Thyroid gland (tissue), 4 donors: ENCODE measurements around the gene GRAMD1A. TPM values are rescaled to one million over a fixed set of nuclear protein-coding genes. Genes with fewer than 3 reads are reported as not detected.

Source experiments
- DNase-seq, 2 donors: peaks; one replicate each; pipeline ENCODE4 v3.0.0-alpha.2; 2019
- H3K27ac ChIP-seq, 3 donors: fragments of 200-600 bp; sonication (generic); 1 replicate in 2 of 3; 2 replicates in 1 of 3; pipeline ENCODE4 v1.5.1; 2016 to 2019; ENCODE audit warnings: mild to moderate bottlenecking in 1 of 3, moderate library complexity in 1 of 3
- H3K27me3 ChIP-seq: fragments of 200-600 bp; sonication (generic); one replicate; pipeline ENCODE4 v1.5.1; 2019
- H3K36me3 ChIP-seq, 2 donors: fragments of 200-600 bp; sonication (generic); one replicate each; pipeline ENCODE4 v1.5.1; 2016 to 2019
- H3K4me1 ChIP-seq, 2 donors: fragments of 200-600 bp; sonication (generic); one replicate each; pipeline ENCODE4 v1.5.1; 2017 to 2019
- H3K4me3 ChIP-seq, 3 donors: fragments of 200-600 bp; sonication (generic); replicated peaks in 1 of 3; 1 replicate in 2 of 3; 2 replicates in 1 of 3; pipeline ENCODE4 v1.5.1; 2016; ENCODE audit warnings: mild to moderate bottlenecking in 1 of 3
- H3K9me3 ChIP-seq: fragments of 200-600 bp; sonication (generic); one replicate; pipeline ENCODE4 v1.5.1; 2017
- POLR2A ChIP-seq, 2 donors: fragments of 450-650 bp; IDR thresholded peaks; one replicate each; pipeline ENCODE4 v1.6.1; 2017; ENCODE audit warnings: antibody characterized with exemption in 2 of 2, mild to moderate bottlenecking in 2 of 2, moderate library complexity in 1 of 2
- WGBS, 2 donors: methylation state at CpG; one replicate each; pipeline ENCODE4 v1.1.5; 2017; 5-methylcytosine and 5-hydroxymethylcytosine counted together
- intact Hi-C: fragments of 100-400 bp; cut with DNase I; formaldehyde crosslinking; loops from one replicate; pipeline ENCODE4 v1.15.1; 2023
- total RNA-seq, 4 donors: library from RNA; depleted of rRNA; stranded (reverse); fragments of >200 nt; gene quantifications; one replicate each; pipeline ENCODE4 v1.2.3, GENCODE V29; 2016
- TF ChIP-seq, protein P1 (sequence below), 6 experiments: fragments of 200-600 bp in 3 of 6; fragments of 450-650 bp in 3 of 6; sonication (generic) in 3 of 6; IDR thresholded peaks; one replicate each; pipeline ENCODE4 v1.5.1; 2016 to 2019; ENCODE audit warnings: antibody characterized with exemption in 6 of 6, mild to moderate bottlenecking in 2 of 6, inconsistent platforms in 1 of 6, moderate library complexity in 1 of 6

GRAMD1A gene
- total RNA-seq, 4 donors from 2014 or later: 33.4 to 57.5 (median 47.0) TPM

DNA sequence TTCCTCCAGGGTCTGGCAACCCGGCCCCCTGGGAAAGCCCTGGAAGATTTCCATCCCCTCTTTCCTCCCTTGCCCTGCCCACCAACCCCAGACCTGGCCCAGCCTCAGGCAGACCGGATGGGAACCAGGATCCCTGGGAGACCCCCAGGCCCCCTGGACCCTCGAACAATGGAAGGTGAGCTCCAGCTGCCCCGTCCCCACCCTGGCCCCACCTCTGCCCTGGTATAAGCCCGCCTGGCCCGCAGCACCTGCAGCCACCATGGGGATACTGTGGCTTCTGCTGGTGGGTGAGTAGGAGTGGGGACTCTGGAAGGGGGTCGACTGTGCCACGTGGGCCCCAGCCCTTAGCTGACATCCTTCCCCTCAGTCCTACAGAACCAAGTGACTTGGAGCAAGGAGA is 73.8 kb downstream of the GRAMD1A start:
- intact Hi-C loops: no loop called here
- Histone ChIP-seq H3K4me3 (no peak overlapping the region), H3K9me3 (no peaks in the 10 kb centered on the region), H3K27ac (no peak overlapping the region), H3K27me3 (no peaks in the 10 kb centered on the region), H3K4me1 (no peaks in the 10 kb centered on the region), H3K36me3 (no peaks in the 10 kb centered on the region)
- WGBS, 2 donors: 70 to 88% methylated on average over 3 to 4 of the region's 8 CpGs
- no peak for DNase-seq
- TF ChIP-seq, protein P1, sequence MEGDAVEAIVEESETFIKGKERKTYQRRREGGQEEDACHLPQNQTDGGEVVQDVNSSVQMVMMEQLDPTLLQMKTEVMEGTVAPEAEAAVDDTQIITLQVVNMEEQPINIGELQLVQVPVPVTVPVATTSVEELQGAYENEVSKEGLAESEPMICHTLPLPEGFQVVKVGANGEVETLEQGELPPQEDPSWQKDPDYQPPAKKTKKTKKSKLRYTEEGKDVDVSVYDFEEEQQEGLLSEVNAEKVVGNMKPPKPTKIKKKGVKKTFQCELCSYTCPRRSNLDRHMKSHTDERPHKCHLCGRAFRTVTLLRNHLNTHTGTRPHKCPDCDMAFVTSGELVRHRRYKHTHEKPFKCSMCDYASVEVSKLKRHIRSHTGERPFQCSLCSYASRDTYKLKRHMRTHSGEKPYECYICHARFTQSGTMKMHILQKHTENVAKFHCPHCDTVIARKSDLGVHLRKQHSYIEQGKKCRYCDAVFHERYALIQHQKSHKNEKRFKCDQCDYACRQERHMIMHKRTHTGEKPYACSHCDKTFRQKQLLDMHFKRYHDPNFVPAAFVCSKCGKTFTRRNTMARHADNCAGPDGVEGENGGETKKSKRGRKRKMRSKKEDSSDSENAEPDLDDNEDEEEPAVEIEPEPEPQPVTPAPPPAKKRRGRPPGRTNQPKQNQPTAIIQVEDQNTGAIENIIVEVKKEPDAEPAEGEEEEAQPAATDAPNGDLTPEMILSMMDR (IDR thresholded peaks at IDR 0.05): no peak
- TF ChIP-seq POLR2A (IDR thresholded peaks at IDR 0.05): no peak

DNA sequence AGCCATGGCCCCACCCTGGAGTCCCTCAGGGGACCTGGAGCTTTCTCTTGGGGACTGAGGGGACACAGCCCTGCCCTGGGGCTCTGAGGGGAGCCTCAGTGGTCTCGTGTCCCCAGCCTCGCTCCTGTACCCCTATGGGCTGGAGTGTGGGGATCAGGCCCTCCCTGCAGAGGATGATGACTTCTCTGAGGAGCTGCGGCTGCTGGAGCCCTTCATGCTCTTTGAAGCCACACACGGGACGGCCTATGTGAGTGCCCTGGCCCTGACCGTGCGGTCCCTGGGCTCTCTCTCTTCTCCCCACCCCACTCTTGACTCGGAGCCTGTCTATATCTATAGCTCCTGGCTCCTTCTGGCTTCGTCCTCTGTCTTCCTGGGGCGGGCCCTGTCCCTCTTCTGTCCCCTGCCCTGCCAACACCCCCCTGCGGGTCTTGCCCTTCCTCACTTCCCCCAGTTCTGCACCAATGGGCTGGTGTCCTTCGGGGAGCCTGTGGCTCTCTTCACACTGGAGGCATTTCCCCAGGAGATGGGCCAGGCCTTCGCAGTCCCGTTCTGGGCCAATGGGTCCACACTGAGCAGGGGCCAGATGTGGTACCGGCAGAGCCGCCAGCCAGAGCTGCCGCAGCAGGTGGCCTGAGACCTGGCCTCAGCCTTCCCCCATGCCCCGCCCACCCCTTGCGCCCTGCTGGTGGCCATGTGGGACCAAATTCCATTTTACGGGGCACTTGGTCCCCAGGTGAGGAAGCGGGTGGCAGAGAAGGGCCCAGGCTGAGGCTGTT is 74.5 kb downstream of the GRAMD1A start:
- 84 to 85% methylated on average over 17 to 19 of the region's 21 CpGs for WGBS, 2 donors
- no peak for TF ChIP-seq POLR2A (IDR thresholded peaks at IDR 0.05)
- TF ChIP-seq, protein P1 (IDR thresholded peaks at IDR 0.05): no peak

DNA sequence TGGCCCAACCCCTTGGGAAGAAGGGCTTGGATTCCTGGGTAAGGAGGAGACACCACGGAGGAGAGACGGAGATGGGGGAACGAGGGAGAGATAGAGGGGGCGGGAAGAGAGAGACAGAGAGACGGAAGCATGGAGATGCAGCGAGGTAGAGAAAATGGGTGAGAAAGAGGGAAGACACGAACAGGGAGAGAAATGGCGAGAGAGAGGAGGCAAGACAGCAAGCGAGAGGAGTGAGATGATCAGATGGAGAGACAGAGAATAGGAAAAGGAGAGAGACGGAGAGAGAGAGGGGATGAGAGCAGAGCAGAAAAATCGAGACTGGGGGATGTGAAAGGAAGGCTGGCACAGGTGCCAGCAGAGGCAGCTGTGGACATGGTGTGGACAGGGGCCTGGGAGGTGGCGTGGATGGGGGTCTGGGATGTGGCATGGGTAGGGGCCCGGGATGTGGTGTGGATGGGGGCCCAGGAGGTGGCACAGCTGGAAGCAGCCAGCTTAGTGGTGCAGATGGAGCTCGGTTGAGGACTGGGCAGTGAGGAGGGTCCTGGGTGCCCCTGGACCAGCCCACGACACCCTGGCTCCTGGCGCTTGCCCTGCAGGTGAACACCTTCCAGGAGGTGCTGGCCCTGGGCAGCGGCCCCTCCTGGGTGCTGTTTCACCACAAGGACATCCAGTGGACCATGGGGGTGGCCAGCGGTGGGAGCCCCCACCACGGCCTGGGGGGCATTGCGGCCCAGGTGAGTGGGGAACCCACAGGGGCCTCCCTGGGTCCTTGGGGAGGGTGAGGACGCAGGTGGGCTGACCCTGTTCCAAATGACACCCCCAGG is 75.3 kb downstream of the GRAMD1A start:
- no peak for TF ChIP-seq POLR2A (IDR thresholded peaks at IDR 0.05)
- TF ChIP-seq, protein P1 (IDR thresholded peaks at IDR 0.05): no peak
- no peak for DNase-seq
- intact Hi-C loops: no loop called here
- Histone ChIP-seq H3K9me3 (no peaks in the 10 kb centered on the region), H3K4me1 (no peaks in the 10 kb centered on the region), H3K27me3 (no peaks in the 10 kb centered on the region), H3K4me3 (no peak overlapping the region), H3K27ac (no peak overlapping the region), H3K36me3 (no peaks in the 10 kb centered on the region)
- 88 to 90% methylated on average over 14 to 16 of the region's 21 CpGs for WGBS, 2 donors

More for the DNA sequence above, 74.5 kb downstream of the GRAMD1A start:
- no peak for DNase-seq
- H3K4me3 ChIP-seq: no peak overlapping the region
- H3K4me1 ChIP-seq: no peaks in the 10 kb centered on the region
- H3K27me3 ChIP-seq: no peaks in the 10 kb centered on the region
- no peaks in the 10 kb centered on the region for H3K36me3 ChIP-seq
- no peaks in the 10 kb centered on the region for H3K9me3 ChIP-seq
- H3K27ac ChIP-seq: no peak overlapping the region
- intact Hi-C loops: no loop called here

DNA sequence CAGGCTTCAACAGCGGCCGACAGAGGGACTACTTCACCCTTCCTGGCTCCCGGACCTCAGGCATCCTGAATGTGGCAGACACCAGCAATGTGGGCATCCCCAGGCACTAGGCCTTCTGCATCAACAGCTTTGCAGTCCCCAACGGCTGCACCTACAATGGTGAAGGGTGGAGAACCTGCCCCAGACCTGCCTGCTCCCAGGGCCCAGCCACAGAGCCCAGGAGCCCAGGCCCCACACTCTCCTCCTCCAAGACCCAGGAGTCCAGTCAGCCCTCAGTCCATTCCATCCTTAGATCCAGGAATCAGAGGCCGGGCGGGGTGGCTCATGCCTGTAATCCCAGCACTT is 75.9 kb downstream of the GRAMD1A start:
- Histone ChIP-seq H3K9me3 (no peaks in the 10 kb centered on the region), H3K27ac (no peak overlapping the region), H3K4me1 (no peaks in the 10 kb centered on the region), H3K36me3 (no peaks in the 10 kb centered on the region), H3K4me3 (no peak overlapping the region), H3K27me3 (no peaks in the 10 kb centered on the region)
- intact Hi-C loops: no loop called here
- 76 to 100% methylated on average over 2 of the region's 6 CpGs for WGBS, 2 donors
- no peak for DNase-seq
- TF ChIP-seq POLR2A (IDR thresholded peaks at IDR 0.05): no peak
- TF ChIP-seq, protein P1 (IDR thresholded peaks at IDR 0.05): no peak

Other genes starting within 250 kb of the GRAMD1A start
- 10 to 100 TPM; 14.3 to 22.5 (median 17.2) TPM for gene ZNF599, start 227.1 kb upstream of the GRAMD1A start, total RNA-seq
- gene ZNF30, start 73.4 kb upstream of the GRAMD1A start, total RNA-seq: 1 to 10 TPM; 2.4 to 5.6 (median 3.1) TPM
- 10 to 100 TPM in 1 of 4 donors, 1 to 10 TPM in 3; 7.5 to 13.2 (median 9.3) TPM for gene ZNF792, start 36.1 kb upstream of the GRAMD1A start, total RNA-seq
- 10 to 100 TPM in 2 of 4 donors, 1 to 10 TPM in 2; 5.7 to 19.6 (median 10.1) TPM for gene SCN1B, start 30.1 kb downstream of the GRAMD1A start, total RNA-seq
- 10 to 100 TPM; 16.3 to 19.3 (median 17.9) TPM for gene HPN, start 41.4 kb downstream of the GRAMD1A start, total RNA-seq
- 1 to 10 TPM in 1 of 4 donors, not detected in 3; 1.1 TPM for gene FXYD3, start 115.5 kb downstream of the GRAMD1A start, total RNA-seq
- 10 to 100 TPM in 1 of 4 donors, 1 to 10 TPM in 3; 3.2 to 10.9 (median 6.9) TPM for gene LGI4, start 134.7 kb downstream of the GRAMD1A start, total RNA-seq
- gene FXYD1, start 138.5 kb downstream of the GRAMD1A start, total RNA-seq: 10 to 100 TPM in 2 of 4 donors, 1 to 10 TPM in 2; 1.1 to 26.3 (median 8.8) TPM
- 1 to 10 TPM in 1 of 4 donors, not detected in 3; 1.6 TPM for gene FXYD7, start 142.9 kb downstream of the GRAMD1A start, total RNA-seq
- gene FXYD5, start 154.4 kb downstream of the GRAMD1A start, total RNA-seq: 10 to 100 TPM in 3 of 4 donors, 1 to 10 TPM in 1; 9.3 to 52.4 (median 19.6) TPM
- gene FAM187B, start 228.4 kb downstream of the GRAMD1A start, total RNA-seq: under 1 TPM in 1 of 4 donors, not detected in 3; 0.67 TPM
- gene LSR, start 248.7 kb downstream of the GRAMD1A start, total RNA-seq: 10 to 100 TPM; 36.5 to 85.3 (median 61.8) TPM